ENCODE results near the gene ACOT11. TPM values are rescaled to one million over a fixed set of nuclear protein-coding genes. Genes with fewer than 3 reads are reported as not detected.
A peak's percentile ranks its signal among the peaks of the same experiment; 100 is the strongest.

Gene ACOT11
- total RNA-seq, 1 donor from 2014 or later = 1.6 TPM

DNA sequence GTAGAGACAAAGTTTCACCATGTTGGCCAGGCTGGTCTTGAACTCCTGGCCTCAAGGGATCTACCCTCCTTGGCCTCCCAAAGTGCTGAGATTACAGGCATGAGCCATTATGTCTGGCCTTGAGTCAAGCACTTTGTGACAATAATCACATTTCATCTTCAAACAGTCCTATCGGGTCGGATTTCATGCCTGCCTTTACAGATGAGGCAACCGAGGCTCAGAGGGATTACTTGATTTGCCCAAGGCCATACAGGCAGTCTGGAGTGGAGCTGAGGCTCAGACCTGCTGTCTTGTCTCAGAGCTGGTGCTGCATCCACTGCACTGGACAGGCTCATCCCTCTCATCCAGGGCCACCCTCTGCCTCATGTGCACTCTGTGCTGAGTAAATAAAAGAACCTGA is 48.7 kb downstream of the ACOT11 start:
- H3K36me3 Mint-ChIP-seq (ENCODE audit: low read depth) = no peaks in the 10 kb centered on the region
- no peak overlapping the region for H3K27ac Mint-ChIP-seq
- H3K27me3 Mint-ChIP-seq = no peaks in the 10 kb centered on the region
- H3K4me3 Mint-ChIP-seq = no peak overlapping the region
- intact Hi-C loops (cut with micrococcal nuclease) = no loop called here
- no peaks in the 10 kb centered on the region for H3K4me1 Mint-ChIP-seq
- DNase-seq = no peak
- no peaks in the 10 kb centered on the region for H3K9me3 Mint-ChIP-seq

DNA sequence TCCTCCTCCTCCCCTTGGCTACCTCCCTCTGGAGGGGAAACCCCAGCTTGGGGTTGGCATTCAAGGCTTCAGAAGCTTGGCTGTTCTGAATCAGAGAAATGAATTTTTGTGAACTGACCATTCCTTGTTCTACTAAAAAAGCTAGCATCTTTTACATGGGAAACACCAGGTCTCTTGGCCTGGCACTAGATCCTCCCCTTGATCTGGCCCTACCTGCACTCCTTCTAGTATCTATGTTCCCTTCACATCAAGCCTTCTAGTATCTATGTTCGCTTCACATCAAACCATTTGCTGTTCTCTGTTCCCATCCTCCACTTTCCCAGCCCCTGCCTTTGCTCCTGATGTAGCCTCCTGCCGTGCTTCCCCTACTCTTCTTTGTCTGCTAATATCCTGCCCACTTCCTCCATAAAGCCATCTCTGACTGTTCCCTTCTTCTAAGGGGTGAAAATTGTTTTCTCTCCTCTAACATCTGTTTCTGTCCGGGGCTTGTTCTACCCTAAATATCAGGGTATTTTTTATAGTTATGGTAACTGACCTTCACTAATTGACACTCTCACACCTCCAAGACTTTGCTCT is 49.5 kb downstream of the ACOT11 start:
- H3K27me3 Mint-ChIP-seq = no peaks in the 10 kb centered on the region
- no peak overlapping the region for H3K4me3 Mint-ChIP-seq
- no peaks in the 10 kb centered on the region for H3K9me3 Mint-ChIP-seq
- H3K36me3 Mint-ChIP-seq (ENCODE audit: low read depth) = no peaks in the 10 kb centered on the region
- H3K4me1 Mint-ChIP-seq = no peaks in the 10 kb centered on the region
- H3K27ac Mint-ChIP-seq = no peak overlapping the region
- intact Hi-C loops (cut with micrococcal nuclease) = no loop called here
- DNase-seq = no peak

DNA sequence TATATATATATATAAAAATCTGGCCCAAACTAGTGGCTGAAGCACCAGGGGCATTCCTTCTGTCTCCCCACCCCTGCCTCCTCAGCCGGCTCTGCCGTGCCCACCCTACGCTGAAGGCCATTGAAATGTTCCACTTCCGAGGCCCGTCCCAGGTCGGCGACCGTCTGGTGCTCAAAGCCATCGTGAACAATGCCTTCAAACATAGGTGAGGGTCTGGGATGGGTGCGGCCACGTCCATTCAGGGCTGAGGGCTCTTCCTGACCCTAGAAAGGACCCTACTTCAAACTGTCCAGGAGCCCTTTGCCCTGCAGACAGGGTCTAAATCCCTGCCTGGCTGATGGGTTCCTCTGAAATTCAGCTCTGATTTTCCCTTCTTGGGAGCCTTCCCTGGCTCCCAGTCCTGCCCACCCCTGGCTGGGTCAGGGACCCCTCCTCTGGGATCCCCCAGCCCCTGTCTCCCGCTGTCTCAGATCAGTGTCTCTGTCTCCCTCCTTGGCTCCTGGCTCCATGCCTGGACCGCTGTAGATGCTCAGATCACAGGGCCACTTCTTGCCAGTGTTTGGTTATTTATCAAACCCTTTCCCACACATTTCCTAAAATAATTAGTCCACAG is 51.3 kb downstream of the ACOT11 start:
- intact Hi-C loops (cut with micrococcal nuclease) = no loop called here

DNA sequence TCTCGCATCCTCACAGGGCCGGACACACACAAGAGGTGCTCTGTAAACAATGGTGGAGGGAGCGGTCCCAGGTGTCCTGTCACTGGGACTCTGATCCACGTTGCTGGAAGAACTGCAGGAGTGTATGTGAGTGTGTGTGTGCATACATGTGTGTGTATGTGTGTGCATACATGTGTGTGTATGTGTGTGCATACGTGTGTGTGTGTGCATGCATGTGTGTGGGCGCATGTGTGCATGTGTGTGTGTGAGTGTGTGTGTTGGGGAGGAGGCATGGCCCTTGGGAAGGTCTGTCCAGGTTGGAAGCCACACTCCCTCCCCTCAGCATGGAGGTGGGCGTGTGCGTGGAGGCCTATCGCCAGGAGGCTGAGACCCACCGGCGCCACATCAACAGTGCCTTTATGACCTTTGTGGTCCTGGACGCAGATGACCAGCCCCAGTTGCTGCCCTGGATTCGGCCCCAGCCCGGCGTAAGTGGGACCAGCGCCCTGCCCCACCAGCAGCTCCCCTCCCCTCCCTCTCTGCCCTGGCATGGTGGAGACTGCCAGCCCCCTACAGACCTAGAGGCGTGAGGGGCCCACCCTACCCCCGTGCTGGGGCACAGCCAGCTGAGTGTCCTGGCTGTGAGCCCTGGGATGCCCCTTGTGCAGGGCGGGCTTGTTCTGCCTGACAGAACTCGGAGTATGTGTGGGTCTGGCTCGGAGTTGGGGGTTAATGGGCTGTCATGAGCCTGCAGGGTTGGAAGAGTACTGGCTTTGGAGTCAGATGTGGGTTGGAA is 53.1 kb downstream of the ACOT11 start:
- no peak for DNase-seq
- Mint-ChIP-seq H3K27ac (no peak overlapping the region), H3K4me1 (peaks cover 9% of the 10 kb centered on the region), H3K27me3 (no peaks in the 10 kb centered on the region), H3K36me3 (ENCODE audit: low read depth) (no peaks in the 10 kb centered on the region), H3K4me3 (no peak overlapping the region), H3K9me3 (no peaks in the 10 kb centered on the region)
- intact Hi-C loops (cut with micrococcal nuclease) = no loop called here

More for the DNA sequence above, 51.3 kb downstream of the ACOT11 start:
- H3K4me1 Mint-ChIP-seq = peaks cover 1% of the 10 kb centered on the region
- no peaks in the 10 kb centered on the region for H3K27me3 Mint-ChIP-seq
- no peaks in the 10 kb centered on the region for H3K36me3 Mint-ChIP-seq (ENCODE audit: low read depth)
- H3K4me3 Mint-ChIP-seq = no peak overlapping the region
- no peak for DNase-seq
- H3K9me3 Mint-ChIP-seq = no peaks in the 10 kb centered on the region
- H3K27ac Mint-ChIP-seq = no peak overlapping the region

DNA sequence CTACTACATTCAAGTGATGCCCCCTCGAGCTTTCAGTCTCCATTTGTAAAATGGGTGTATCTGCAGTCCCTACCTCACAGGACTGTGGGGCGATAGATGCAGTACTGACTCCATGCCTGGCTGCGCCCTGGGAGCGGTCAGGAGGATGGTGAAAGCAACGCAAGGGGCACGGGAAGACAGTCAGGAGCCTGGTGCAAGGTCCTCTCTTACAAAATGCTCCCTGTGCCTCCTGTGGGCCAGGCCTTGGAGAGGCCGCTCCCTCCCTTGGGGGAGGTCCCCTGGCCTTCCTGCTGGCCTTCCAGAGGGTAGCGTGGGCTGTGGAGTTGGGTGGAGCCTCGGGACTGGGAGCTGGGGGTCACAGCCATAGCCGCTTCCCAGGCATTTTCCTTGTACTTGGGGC is 53.7 kb downstream of the ACOT11 start:
- H3K27ac Mint-ChIP-seq = no peak overlapping the region

DNA sequence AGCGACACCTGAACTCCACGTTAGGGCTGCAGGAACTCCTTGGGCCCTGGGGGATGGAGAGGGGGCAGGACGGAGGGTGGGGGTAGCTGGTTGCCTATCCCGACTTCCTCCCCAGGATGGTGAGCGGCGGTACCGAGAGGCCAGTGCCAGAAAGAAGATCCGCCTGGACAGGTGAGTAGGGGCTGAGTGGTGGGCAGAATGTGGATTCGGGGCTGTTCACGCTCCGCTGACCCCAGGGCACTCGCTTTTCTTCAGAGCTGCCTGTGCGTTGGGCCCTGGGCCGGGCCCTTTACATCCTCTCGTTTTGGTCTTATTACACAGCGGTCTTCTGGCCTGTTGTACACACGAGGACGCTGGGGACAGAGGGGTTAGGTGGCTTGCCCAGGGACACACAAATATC is 54.5 kb downstream of the ACOT11 start:
- H3K9me3 Mint-ChIP-seq = no peaks in the 10 kb centered on the region
- peaks cover 9% of the 10 kb centered on the region for H3K4me1 Mint-ChIP-seq
- no peaks in the 10 kb centered on the region for H3K36me3 Mint-ChIP-seq (ENCODE audit: low read depth)
- H3K27me3 Mint-ChIP-seq = no peaks in the 10 kb centered on the region
- no peak overlapping the region for H3K27ac Mint-ChIP-seq
- no peak overlapping the region for H3K4me3 Mint-ChIP-seq
- DNase-seq = no peak
- intact Hi-C loops (cut with micrococcal nuclease) = no loop called here

More for the DNA sequence above, 53.7 kb downstream of the ACOT11 start:
- DNase-seq = no peak
- Mint-ChIP-seq H3K36me3 (ENCODE audit: low read depth) (no peaks in the 10 kb centered on the region), H3K9me3 (no peaks in the 10 kb centered on the region), H3K4me1 (peaks cover 9% of the 10 kb centered on the region), H3K27me3 (no peaks in the 10 kb centered on the region), H3K4me3 (no peak overlapping the region)
- intact Hi-C loops (cut with micrococcal nuclease) = no loop called here

DNA sequence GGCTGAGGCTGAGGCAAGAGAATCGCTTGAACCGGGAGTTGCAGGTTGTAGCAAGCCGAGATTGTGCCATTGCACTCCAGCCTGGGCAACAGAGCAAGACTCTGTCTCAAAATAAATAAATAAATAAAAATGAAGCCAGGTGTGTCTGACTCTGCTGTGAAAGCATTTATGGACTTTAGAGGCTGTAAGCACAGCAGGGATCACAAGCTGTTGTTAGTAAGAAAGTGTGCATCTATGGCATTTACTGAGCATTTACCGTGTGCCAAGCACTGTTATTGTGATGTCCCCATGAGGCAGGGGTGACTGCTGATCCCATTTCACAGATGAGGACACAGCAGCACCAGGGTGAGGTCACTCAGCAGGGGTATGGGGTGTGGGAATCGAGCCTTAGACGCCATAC is 55.2 kb downstream of the ACOT11 start:
- no peak overlapping the region for H3K4me3 Mint-ChIP-seq
- no peaks in the 10 kb centered on the region for H3K36me3 Mint-ChIP-seq (ENCODE audit: low read depth)
- no peak for DNase-seq
- H3K9me3 Mint-ChIP-seq = no peaks in the 10 kb centered on the region
- H3K4me1 Mint-ChIP-seq = peaks cover 9% of the 10 kb centered on the region
- intact Hi-C loops (cut with micrococcal nuclease) = no loop called here
- no peaks in the 10 kb centered on the region for H3K27me3 Mint-ChIP-seq
- H3K27ac Mint-ChIP-seq = no peak overlapping the region

DNA sequence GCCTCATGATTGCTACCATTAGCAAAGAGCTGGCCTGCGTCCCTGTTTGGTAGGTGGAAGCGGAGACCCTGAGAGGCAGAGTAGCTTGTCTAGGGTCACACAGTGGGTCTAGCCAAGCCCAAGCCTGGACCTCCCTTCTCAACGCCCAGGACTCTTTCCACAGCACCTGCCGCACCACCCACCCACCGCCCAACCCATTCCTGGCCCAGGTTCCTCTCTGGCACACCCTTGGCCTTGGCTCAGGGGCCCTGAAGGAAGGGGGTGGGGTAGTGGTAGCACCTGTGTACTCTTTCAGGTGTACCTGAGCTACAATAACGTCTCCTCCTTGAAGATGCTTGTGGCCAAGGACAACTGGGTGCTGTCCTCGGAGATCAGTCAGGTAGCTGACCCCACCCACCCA is 56.0 kb downstream of the ACOT11 start:
- no peaks in the 10 kb centered on the region for H3K36me3 Mint-ChIP-seq (ENCODE audit: low read depth)
- H3K4me1 Mint-ChIP-seq = peaks cover 9% of the 10 kb centered on the region
- DNase-seq = no peak
- intact Hi-C loops (cut with micrococcal nuclease) = no loop called here
- H3K4me3 Mint-ChIP-seq = no peak overlapping the region
- no peak overlapping the region for H3K27ac Mint-ChIP-seq
- H3K27me3 Mint-ChIP-seq = no peaks in the 10 kb centered on the region
- no peaks in the 10 kb centered on the region for H3K9me3 Mint-ChIP-seq

DNA sequence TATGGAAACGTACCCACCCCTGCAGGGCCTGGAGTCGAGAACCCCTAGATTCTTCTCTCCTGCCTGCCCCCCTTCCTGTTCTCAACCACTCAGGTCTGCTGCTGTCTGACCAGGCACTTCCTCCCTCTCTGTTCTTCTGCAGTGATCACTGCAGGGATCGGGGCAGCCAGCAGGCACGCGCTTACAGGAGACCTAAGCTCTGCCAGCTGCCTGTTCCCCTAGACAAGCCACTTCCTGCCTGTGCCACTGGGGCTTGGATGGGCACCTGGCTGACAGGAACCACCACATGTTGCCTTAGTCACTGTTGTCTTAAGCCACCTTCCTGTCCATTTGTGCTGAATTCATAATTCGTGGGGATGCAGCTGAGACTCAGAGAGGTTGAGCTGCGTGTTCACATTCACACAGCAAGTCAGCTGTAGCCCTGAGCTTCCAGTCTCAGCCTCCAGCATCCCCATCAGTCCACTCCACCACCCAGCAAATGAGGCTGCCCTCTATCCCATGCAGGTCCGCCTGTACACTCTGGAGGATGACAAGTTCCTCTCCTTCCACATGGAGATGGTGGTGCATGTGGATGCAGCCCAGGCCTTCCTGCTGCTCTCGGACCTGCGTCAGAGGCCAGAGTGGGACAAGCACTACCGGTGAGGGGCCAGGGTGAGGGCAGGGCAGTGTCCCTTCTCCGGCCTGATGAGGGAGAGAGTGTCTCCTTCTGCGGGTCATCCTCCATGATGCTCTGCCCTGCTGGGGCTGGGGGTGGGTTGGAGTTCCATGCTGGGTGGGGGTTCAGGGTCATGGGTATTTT is 56.7 kb downstream of the ACOT11 start:
- Mint-ChIP-seq H3K27ac (peak overlapping the region; percentile 52), H3K36me3 (ENCODE audit: low read depth) (no peaks in the 10 kb centered on the region), H3K4me1 (peaks cover 9% of the 10 kb centered on the region), H3K27me3 (no peaks in the 10 kb centered on the region), H3K4me3 (no peak overlapping the region), H3K9me3 (no peaks in the 10 kb centered on the region)
- peak; percentile 67 for DNase-seq
- intact Hi-C loops (cut with micrococcal nuclease) = no loop called here

DNA sequence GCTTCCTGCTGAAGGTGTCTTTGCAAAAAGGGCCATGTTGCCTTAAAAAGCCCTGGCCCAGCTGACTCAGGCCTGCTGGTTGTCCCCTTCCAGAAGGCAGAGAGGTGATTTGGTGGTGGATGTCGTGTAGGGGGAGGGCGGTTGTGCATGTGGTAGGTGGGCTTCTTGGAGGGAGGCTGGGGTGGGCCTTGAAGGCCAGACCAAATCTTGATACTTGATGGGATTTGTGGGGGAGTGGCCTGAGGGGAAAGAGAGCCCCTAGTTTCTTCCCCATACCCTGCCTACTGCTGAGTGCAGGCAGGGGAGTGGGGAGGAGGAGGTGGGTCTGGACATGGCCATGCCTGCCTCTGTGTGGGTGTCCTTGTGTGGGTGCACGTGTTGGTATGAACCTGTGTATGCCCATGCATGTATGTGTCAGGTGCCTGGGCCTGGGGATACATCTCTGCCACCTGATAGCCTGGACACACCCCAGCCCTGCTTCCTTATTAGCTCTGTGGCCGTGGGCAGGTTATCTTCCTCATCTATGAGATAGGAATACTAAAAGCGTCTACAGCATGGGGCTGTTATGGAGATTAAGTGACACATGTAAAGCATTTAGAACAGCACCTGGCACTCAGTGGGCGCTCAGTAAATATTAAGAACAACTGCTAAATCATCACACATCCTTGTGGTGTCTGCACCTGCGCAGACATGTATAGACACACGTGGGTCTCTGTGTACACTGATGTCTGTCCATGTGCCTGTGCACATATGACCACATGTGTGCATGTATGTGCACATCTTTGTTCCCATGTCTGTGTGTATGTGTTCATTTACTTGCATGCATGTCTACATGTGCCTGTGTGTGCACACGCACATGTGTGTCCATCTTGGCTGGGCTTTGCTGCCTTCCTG is 58.3 kb downstream of the ACOT11 start:
- Mint-ChIP-seq H3K27me3 (no peaks in the 10 kb centered on the region), H3K4me3 (no peak overlapping the region), H3K9me3 (no peaks in the 10 kb centered on the region), H3K27ac (no peak overlapping the region), H3K4me1 (peaks cover 9% of the 10 kb centered on the region), H3K36me3 (ENCODE audit: low read depth) (no peaks in the 10 kb centered on the region)
- DNase-seq = no peak
- intact Hi-C loops (cut with micrococcal nuclease) = no loop called here

DNA sequence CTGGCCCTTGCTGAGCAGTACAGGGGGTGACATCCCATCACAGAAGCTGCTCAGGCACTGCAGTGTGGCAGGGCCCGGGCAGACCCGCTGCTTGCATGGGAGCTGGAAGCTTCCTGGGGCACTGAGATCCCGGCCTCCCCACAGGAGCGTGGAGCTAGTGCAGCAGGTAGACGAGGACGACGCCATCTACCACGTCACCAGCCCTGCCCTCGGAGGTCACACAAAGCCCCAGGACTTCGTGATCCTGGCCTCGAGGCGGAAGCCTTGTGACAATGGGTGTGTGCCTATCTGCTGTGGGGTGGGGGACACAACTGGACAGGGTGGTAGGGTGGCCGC is 58.9 kb downstream of the ACOT11 start:
- Mint-ChIP-seq H3K9me3 (no peaks in the 10 kb centered on the region), H3K27me3 (no peaks in the 10 kb centered on the region), H3K4me1 (peaks cover 9% of the 10 kb centered on the region), H3K4me3 (no peak overlapping the region), H3K27ac (no peak overlapping the region), H3K36me3 (ENCODE audit: low read depth) (no peaks in the 10 kb centered on the region)
- DNase-seq = no peak
- intact Hi-C loops (cut with micrococcal nuclease) = no loop called here

DNA sequence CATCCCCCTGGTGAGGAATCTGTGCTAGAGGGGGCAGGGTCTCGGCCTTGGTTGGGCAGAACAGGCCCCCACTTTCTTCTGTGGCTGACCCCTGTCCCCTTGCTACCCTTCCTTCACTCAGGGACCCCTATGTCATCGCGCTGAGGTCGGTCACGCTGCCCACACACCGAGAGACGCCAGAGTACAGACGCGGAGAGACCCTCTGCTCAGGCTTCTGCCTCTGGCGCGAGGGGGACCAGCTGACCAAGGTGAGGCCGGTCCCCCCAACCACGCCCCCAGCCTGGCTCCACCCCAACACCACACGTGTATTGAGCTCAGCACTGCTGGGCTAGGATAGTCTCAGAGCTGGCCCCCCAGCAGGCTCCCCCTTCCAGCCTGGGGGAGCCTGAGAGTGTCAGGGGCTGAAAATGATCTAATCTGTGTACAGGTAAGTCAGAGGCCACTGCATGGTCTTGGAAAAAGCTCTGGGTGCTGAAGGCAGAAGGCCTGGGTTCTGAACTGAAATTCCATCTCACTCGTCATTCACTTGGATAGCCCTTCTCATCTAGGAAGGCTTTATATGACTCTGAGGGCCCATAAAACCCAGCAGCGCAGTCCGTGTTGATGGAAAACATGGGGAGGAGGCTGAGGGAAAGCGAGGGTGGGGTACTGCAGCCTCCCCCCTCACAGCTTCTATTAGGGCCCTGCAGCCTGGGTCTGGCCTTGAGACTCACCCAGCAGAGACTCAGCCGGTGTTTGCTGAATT is 60.0 kb downstream of the ACOT11 start:
- no peaks in the 10 kb centered on the region for H3K36me3 Mint-ChIP-seq (ENCODE audit: low read depth)

More for the DNA sequence above, 60.0 kb downstream of the ACOT11 start:
- intact Hi-C loops (cut with micrococcal nuclease) = no loop called here
- Mint-ChIP-seq H3K27me3 (no peaks in the 10 kb centered on the region), H3K27ac (no peak overlapping the region), H3K4me3 (no peak overlapping the region), H3K9me3 (no peaks in the 10 kb centered on the region), H3K4me1 (peaks cover 9% of the 10 kb centered on the region)
- no peak for DNase-seq

Data from activated CD4-positive, alpha-beta T cell treated with anti-CD3 and anti-CD28 coated beads, Interleukin-2, amount 10 ng/mL, durations not matched to agents 24 days and 14 days (primary cell).